ENCODE data around the gene MTF1. TPM values are rescaled to one million over a fixed set of nuclear protein-coding genes. Genes with fewer than 3 reads are reported as not detected.

The MTF1 gene
- total RNA-seq, 1 donor from 2014 or later = 10.6 TPM

DNA sequence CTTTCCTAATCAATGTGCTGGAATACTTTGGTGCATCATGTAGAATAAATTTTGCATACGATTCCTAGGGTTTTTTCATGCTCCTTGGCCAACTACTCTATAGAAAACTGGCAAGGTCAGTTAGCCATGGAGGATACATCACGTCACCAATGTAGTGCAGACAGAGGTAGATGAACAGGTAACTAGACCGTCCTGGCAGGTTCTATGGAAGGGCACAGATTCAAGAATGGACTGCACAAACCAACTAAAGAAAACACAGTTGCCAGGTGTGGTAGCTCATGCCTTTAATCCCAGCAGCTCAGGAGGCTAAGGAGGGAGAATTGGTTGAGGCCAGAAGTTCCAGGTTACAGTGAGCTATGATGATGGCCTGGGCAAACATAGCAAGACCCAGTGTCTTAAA is 9.9 kb downstream of the MTF1 start:
- TF ChIP-seq, protein P1, sequence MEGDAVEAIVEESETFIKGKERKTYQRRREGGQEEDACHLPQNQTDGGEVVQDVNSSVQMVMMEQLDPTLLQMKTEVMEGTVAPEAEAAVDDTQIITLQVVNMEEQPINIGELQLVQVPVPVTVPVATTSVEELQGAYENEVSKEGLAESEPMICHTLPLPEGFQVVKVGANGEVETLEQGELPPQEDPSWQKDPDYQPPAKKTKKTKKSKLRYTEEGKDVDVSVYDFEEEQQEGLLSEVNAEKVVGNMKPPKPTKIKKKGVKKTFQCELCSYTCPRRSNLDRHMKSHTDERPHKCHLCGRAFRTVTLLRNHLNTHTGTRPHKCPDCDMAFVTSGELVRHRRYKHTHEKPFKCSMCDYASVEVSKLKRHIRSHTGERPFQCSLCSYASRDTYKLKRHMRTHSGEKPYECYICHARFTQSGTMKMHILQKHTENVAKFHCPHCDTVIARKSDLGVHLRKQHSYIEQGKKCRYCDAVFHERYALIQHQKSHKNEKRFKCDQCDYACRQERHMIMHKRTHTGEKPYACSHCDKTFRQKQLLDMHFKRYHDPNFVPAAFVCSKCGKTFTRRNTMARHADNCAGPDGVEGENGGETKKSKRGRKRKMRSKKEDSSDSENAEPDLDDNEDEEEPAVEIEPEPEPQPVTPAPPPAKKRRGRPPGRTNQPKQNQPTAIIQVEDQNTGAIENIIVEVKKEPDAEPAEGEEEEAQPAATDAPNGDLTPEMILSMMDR (IDR thresholded peaks at IDR 0.05) = no peak
- DNase-seq (ENCODE audit: low spot score in 2 of 2) = no peak
- Histone ChIP-seq H3K36me3 (peaks cover 3 to 13% of the 10 kb centered on the region in 2 donors), H3K4me3 (no peak overlapping the region), H3K9me3 (no peaks in the 10 kb centered on the region), H3K27ac (no peak overlapping the region), H3K27me3 (no peaks in the 10 kb centered on the region), H3K4me1 (peaks cover 0 to 18% of the 10 kb centered on the region in 2 donors)
- intact Hi-C loops (cut with DNase I) = no loop called here

- TF ChIP-seq, protein P1 (IDR thresholded peaks at IDR 0.05) = no peak
- intact Hi-C loops (cut with DNase I) = no loop called here
- Histone ChIP-seq H3K4me3 (no peak overlapping the region), H3K36me3 (peaks cover 3 to 11% of the 10 kb centered on the region in 2 donors), H3K4me1 (peaks cover 0 to 4% of the 10 kb centered on the region in 2 donors), H3K27me3 (no peaks in the 10 kb centered on the region), H3K9me3 (no peaks in the 10 kb centered on the region), H3K27ac (no peak overlapping the region)
- no peak for DNase-seq (ENCODE audit: low spot score in 2 of 2)
Measured at GRCh38 chr1:37846647-37847339, 12.6 kb downstream of the MTF1 start.

GRCh38 chr1:37845786-37846185 is 13.6 kb downstream of the MTF1 start:
- no peaks in the 10 kb centered on the region for H3K4me1 ChIP-seq
- no peaks in the 10 kb centered on the region for H3K9me3 ChIP-seq
- H3K27ac ChIP-seq = no peak overlapping the region
- intact Hi-C loops (cut with DNase I) = no loop called here
- TF ChIP-seq, protein P1 (IDR thresholded peaks at IDR 0.05) = no peak
- no peaks in the 10 kb centered on the region for H3K27me3 ChIP-seq
- no peak overlapping the region for H3K4me3 ChIP-seq
- no peak for DNase-seq (ENCODE audit: low spot score in 2 of 2)
- peaks cover 3 to 11% of the 10 kb centered on the region in 2 donors for H3K36me3 ChIP-seq

DNA sequence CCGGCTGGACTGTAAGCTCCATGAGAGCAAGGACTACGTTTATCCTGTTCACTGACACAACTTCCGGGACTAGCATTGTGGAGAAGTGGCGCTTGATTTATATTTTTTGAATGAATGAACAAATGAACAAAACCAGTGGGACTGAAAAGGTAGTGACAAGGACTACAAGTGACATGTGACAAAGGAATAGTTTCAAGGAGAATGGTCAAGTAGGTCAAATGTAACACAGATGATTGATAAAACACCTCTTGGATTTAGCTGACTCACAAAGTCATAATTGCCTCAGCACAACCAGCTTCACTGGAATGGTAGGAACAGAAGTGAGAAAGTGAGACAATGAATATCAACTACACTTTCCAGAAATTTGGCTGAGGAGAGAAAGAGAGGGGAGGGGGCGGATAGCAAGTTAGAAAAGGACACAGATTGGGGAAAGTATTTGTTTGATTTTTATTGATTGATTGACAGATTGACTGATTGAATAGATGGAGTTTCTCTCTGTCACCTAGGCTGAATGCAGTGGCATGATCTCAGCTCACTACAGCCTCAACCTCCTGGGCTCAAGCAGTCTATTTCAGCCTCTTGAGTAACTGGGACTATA is 14.2 kb downstream of the MTF1 start:
- H3K27me3 ChIP-seq = no peaks in the 10 kb centered on the region
- no peaks in the 10 kb centered on the region for H3K4me1 ChIP-seq
- DNase-seq (ENCODE audit: low spot score in 2 of 2) = no peak
- H3K36me3 ChIP-seq = peaks cover 3 to 15% of the 10 kb centered on the region in 2 donors
- H3K9me3 ChIP-seq = no peaks in the 10 kb centered on the region
- H3K4me3 ChIP-seq = no peak overlapping the region
- TF ChIP-seq, protein P1 (IDR thresholded peaks at IDR 0.05) = no peak
- intact Hi-C loops (cut with DNase I) = no loop called here
- no peak overlapping the region for H3K27ac ChIP-seq

DNA sequence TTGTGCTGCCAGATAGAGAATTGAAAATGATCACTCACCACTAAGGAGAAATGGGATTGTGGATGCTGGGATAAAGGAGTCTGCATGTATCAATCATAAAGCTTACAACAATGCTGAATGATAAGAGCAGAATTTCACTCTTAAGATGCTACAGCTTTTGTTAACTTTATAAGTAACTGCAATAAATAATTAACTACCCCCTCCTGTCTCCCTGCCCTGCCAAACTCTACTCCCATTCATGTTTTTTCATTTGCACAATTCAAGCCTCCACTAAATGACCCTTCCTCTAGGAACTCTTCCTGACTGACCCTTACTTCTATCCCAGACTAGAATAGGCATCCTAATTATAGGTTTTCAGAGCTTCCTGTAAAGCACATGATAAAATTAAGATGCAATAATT is 14.9 kb downstream of the MTF1 start:
- TF ChIP-seq, protein P1 (IDR thresholded peaks at IDR 0.05) = no peak
- Histone ChIP-seq H3K9me3 (no peaks in the 10 kb centered on the region), H3K36me3 (peaks cover 10 to 17% of the 10 kb centered on the region in 2 donors), H3K27me3 (no peaks in the 10 kb centered on the region), H3K4me1 (no peaks in the 10 kb centered on the region), H3K4me3 (no peak overlapping the region), H3K27ac (no peak overlapping the region)
- no peak for DNase-seq (ENCODE audit: low spot score in 2 of 2)
- intact Hi-C loops (cut with DNase I) = no loop called here
